Measurements from ENCODE around the gene CD2.

DNA sequence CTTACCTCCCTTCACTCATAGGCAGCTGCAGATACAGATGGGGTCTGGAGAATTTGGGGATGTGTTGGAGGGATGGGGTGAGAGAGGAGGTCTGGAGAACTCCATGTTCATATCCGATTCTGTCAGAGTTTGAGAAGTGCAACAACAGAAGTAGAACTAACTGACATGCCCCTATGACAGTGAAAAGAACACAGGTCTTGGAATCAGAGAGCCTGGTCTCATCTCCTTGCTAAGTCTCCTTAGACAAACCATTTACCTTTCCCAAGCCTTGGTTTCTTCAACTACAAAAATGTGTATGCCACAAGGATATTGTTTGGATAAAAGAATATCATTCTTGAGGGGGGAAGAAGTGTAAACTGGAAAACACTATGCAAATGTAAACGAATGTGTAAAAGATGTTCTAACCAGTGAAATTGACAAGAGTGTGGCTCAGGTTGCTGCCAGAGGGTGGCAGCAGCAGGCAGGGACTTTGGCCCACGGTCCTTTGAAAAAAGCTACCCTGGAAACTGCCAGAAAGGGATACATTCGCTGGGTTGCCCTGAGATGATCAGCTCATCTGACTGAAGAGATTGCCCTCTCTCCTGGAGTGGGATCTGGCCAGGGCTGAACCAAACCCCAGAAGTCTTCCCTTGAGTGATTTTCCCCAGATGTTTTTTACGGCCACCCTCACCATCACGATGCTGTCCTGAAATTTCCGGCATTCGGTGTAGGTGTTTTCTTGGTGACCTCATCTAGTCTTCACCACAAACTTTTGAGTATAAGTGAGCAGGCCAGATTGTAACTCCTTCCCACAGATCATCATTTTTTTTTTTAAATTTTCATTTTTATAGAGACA is 17.0 kb upstream of the CD2 start:
- TF ChIP-seq, protein P1, sequence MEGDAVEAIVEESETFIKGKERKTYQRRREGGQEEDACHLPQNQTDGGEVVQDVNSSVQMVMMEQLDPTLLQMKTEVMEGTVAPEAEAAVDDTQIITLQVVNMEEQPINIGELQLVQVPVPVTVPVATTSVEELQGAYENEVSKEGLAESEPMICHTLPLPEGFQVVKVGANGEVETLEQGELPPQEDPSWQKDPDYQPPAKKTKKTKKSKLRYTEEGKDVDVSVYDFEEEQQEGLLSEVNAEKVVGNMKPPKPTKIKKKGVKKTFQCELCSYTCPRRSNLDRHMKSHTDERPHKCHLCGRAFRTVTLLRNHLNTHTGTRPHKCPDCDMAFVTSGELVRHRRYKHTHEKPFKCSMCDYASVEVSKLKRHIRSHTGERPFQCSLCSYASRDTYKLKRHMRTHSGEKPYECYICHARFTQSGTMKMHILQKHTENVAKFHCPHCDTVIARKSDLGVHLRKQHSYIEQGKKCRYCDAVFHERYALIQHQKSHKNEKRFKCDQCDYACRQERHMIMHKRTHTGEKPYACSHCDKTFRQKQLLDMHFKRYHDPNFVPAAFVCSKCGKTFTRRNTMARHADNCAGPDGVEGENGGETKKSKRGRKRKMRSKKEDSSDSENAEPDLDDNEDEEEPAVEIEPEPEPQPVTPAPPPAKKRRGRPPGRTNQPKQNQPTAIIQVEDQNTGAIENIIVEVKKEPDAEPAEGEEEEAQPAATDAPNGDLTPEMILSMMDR (conservative IDR thresholded peaks at IDR 0.05; ENCODE audit: low read length): peak; percentile 95
- no peak for TF ChIP-seq EZH2phosphoT487 (IDR thresholded peaks at IDR 0.05; ENCODE audit: borderline replicate concordance)

Data from Loucy (cell line).